ENCODE data around the gene F8. TPM values are rescaled to one million over a fixed set of nuclear protein-coding genes. Genes with fewer than 3 reads are reported as not detected.

Gene F8
- total and polyA plus RNA-seq, 10 of the 15 experiments (the other 5 are each of a cell fraction or from before 2014, with no cell fraction given) = 3.0 to 8.1 (median 5.1) TPM

GRCh38 chrX:154908821-154909220, 113.7 kb downstream of the F8 start:
- 58% methylated on average over 3 of the region's 3 CpGs for WGBS (ENCODE audit: insufficient coverage, insufficient replicate concordance, low lambda C conversion rate, missing lambda C conversion rate)
- ATAC-seq (no peak), DNase-seq (ENCODE audit: low read depth, low spot score) (no peak), FAIRE-seq (no peak)
- ChIA-PET CTCF (interaction anchor here (0.8 to 3.3 kb wide), 4 partner anchors 9 to 698 kb away, joined by 3 to 31 read pairs (median 4); no protein-coding TSS in a partner anchor), RAD21 (ENCODE audit: unreplicated experiment) (interaction anchor here (1.7 kb wide), 1 partner anchor 9 kb away, joined by 7 read pairs; no protein-coding TSS in a partner anchor), SMC1A (ENCODE audit: uncharacterized antibody, unreplicated experiment) (interaction anchor here (1.0 to 3.5 kb wide), 2 partner anchors 9 to 18 kb away, joined by 3 to 18 read pairs; no protein-coding TSS in a partner anchor), POLR2A (no interaction called here)
- no peak overlapping the region for H2AFZ ChIP-seq (ENCODE audit: control insufficient read depth, low read depth, low read length)
- H3K79me2 ChIP-seq (ENCODE audit: control insufficient read depth, insufficient read depth, low read length) = no peaks in the 10 kb centered on the region
- no TSS peak for BruUV-seq (replicated peaks)
- no peak overlapping the region for H3K4me2 ChIP-seq (ENCODE audit: control insufficient read depth, insufficient read depth)
- H3K4me3 ChIP-seq = no peak overlapping the region
- H3K9me3 ChIP-seq (replicated peaks; ENCODE audit: control insufficient read depth, insufficient read depth, low read length) = no peaks in the 10 kb centered on the region; the same call in 2 of the 3 replicates
- H3K27ac ChIP-seq (ENCODE audit: control insufficient read depth, insufficient read depth) = no peak overlapping the region
- no peaks in the 10 kb centered on the region for H3K36me3 ChIP-seq (ENCODE audit: control insufficient read depth in 2 of 2, insufficient read depth in 2 of 2, low read length in 1 of 2)
- no peak for TF ChIP-seq NFXL1 (IDR thresholded peaks at IDR 0.05; ENCODE audit: borderline replicate concordance)
- TF ChIP-seq SUZ12 (IDR thresholded peaks at IDR 0.05; ENCODE audit: unreplicated experiment) = no peak
- no peak for TF ChIP-seq NR2C2 (IDR thresholded peaks at IDR 0.05; ENCODE audit: borderline replicate concordance, control insufficient read depth, insufficient read length, low read depth)
- no peak for TF ChIP-seq ZNF274 (IDR thresholded peaks at IDR 0.05; ENCODE audit: insufficient read depth, insufficient read length)
- TF ChIP-seq RBBP5 (conservative IDR thresholded peaks at IDR 0.05) = no peak
- TF ChIP-seq PBX3 (IDR thresholded peaks at IDR 0.05; ENCODE audit: insufficient replicate concordance, low read depth, low read length) = no peak
- TF ChIP-seq LARP7 (IDR thresholded peaks at IDR 0.05) = no peak
- TF ChIP-seq MLLT1 (IDR thresholded peaks at IDR 0.05) = no peak
- no peak for TF ChIP-seq CHD2 (IDR thresholded peaks at IDR 0.05; ENCODE audit: borderline replicate concordance, low read depth, low read length)
- TF ChIP-seq SMC3 (IDR thresholded peaks at IDR 0.05; ENCODE audit: borderline replicate concordance, low read length) = no peak
- no peak for TF ChIP-seq ESRRA (IDR thresholded peaks at IDR 0.05; ENCODE audit: low read length)
- TF ChIP-seq HDGF (IDR thresholded peaks at IDR 0.05) = no peak
- TF ChIP-seq NR2F1 (conservative IDR thresholded peaks at IDR 0.05) = no peak
- no peak for TF ChIP-seq BMI1 (IDR thresholded peaks at IDR 0.05; ENCODE audit: borderline replicate concordance)
- no peak for TF ChIP-seq SREBF1 (IDR thresholded peaks at IDR 0.05; ENCODE audit: low read length)
- no peak for TF ChIP-seq YBX1 (IDR thresholded peaks at IDR 0.05)
- TF ChIP-seq HDAC2 (IDR thresholded peaks at IDR 0.05) = no peak
- TF ChIP-seq STAT1 (conservative IDR thresholded peaks at IDR 0.05) = no peak
- no peaks in the 10 kb centered on the region for H4K20me1 ChIP-seq (ENCODE audit: control insufficient read depth, insufficient read depth)
- in situ Hi-C loops (cut with MboI) = no loop called here
- intact Hi-C loops (cut with micrococcal nuclease; ENCODE audit: unreplicated experiment) = no loop called here
- H3K9ac ChIP-seq (ENCODE audit: control insufficient read depth, insufficient read depth, low read length) = no peak overlapping the region
- no peaks in the 10 kb centered on the region for H3K27me3 ChIP-seq (replicated peaks in 1 of 2; ENCODE audit: control insufficient read depth in 2 of 2, insufficient read depth in 2 of 2, low read length in 1 of 2)
- no peaks in the 10 kb centered on the region for H3K4me1 ChIP-seq (ENCODE audit: control insufficient read depth, insufficient read depth, low read length)
